Measurements from ENCODE around the gene STAT5A.

The STAT5A gene

DNA sequence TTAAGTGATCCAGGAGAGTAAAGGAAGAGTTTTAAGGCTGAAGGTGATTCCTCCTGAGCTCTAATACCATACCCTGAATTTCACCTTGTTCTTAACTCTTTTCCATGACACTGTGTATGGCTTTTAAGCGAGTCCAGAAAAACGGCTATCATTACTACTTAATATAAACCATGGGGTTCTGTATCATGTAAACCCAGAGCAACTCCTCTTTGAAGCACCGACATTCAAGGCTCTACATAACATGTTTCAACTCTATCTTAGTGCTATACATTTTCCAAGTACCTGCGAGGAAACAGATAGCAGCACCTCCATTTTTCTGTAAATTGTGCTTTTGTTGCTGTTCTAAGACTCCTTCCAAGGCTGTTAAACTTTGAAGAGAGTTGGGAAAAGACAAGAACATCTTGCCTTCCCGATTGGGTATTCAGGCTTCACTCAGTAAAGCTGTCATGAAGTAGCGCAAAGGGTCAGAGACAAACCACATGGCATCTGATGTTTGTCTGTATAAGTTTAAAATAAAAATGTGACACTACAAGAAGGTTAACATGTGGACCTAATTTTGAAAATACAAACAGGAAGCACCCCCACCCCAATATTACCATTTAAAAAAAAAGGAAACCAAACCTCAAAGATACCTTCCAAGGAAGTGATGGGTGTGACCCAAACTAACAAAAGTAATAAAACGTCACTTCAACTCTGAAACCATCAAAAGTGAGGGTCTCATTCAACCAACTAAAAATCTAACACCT lies 16.0 kb upstream of the STAT5A start:
- TF ChIP-seq CTCF (conservative IDR thresholded peaks at IDR 0.05; ENCODE audit: low read depth), result no peak
- DNase-seq (ENCODE audit: low spot score), result no peak
- ChIA-PET CTCF (interaction anchor here (1.1 kb wide), 1 partner anchor 15 kb away, joined by 4 read pairs; no protein-coding TSS in a partner anchor), POLR2A (ENCODE audit: low non-redundant PET) (no interaction called here)
- no peak overlapping the region for H3K27ac ChIP-seq

- POLR2A ChIA-PET (ENCODE audit: low non-redundant PET), result no interaction called here
- TF ChIP-seq CTCF (conservative IDR thresholded peaks at IDR 0.05; ENCODE audit: low read depth), result no peak
- CTCF ChIA-PET, result interaction anchor here (0.5 to 1.1 kb wide), 4 partner anchors 8 to 1599 kb away, joined by 3 to 4 read pairs (median 4); no protein-coding TSS in a partner anchor
- no peak overlapping the region for H3K27ac ChIP-seq
- no peak for DNase-seq (ENCODE audit: low spot score)
Measured at GRCh38 chr17:42273474-42274252, 14.6 kb upstream of the STAT5A start.

GRCh38 chr17:42274253-42274542 lies 14.1 kb upstream of the STAT5A start:
- DNase-seq (ENCODE audit: low spot score), result no peak
- no peak overlapping the region for H3K27ac ChIP-seq
- ChIA-PET CTCF (interaction anchor here (0.6 kb wide), 1 partner anchor 9 kb away, joined by 4 read pairs; no protein-coding TSS in a partner anchor), POLR2A (ENCODE audit: low non-redundant PET) (no interaction called here)
- no peak for TF ChIP-seq CTCF (conservative IDR thresholded peaks at IDR 0.05; ENCODE audit: low read depth)

DNA sequence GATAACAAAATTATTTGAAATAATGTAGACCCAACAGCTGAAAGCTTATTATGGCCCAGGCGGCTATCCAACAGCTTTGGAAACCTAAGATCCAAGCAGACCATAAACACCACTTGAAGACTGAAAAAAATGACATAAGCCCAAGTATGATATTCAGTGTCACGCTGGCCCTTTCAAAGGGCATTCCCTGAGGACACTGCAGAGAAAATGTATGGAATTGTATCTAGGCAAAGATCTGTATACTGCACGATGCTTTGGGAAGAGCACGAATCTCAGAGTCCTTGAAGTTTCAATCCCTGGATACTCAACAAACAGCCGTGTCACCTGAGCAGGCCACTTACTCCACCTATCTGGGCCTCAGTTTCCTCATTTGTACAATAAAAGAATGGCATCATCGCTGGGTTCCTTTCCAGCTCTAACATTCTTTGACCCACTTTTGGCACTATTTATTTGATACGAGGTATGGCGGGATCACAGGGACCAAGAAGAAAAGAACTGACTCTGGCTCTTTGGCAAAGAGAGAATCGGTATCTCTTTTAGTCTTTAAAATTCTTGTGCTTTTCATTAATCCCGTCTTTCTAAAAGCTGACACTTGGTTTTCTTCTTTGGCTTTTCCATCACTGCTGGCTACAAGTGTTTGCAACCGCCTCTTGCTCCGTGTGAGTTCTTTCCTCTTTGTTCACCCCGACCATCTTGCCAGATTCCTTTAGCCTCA lies 13.3 kb upstream of the STAT5A start:
- no peak for TF ChIP-seq CTCF (conservative IDR thresholded peaks at IDR 0.05; ENCODE audit: low read depth)
- DNase-seq (ENCODE audit: low spot score), result no peak
- H3K27ac ChIP-seq, result no peak overlapping the region
- POLR2A ChIA-PET (ENCODE audit: low non-redundant PET), result no interaction called here
- CTCF ChIA-PET, result interaction anchor here (0.6 to 1.0 kb wide), 4 partner anchors 9 to 251 kb away, joined by 3 to 6 read pairs (median 4); no protein-coding TSS in a partner anchor

DNA sequence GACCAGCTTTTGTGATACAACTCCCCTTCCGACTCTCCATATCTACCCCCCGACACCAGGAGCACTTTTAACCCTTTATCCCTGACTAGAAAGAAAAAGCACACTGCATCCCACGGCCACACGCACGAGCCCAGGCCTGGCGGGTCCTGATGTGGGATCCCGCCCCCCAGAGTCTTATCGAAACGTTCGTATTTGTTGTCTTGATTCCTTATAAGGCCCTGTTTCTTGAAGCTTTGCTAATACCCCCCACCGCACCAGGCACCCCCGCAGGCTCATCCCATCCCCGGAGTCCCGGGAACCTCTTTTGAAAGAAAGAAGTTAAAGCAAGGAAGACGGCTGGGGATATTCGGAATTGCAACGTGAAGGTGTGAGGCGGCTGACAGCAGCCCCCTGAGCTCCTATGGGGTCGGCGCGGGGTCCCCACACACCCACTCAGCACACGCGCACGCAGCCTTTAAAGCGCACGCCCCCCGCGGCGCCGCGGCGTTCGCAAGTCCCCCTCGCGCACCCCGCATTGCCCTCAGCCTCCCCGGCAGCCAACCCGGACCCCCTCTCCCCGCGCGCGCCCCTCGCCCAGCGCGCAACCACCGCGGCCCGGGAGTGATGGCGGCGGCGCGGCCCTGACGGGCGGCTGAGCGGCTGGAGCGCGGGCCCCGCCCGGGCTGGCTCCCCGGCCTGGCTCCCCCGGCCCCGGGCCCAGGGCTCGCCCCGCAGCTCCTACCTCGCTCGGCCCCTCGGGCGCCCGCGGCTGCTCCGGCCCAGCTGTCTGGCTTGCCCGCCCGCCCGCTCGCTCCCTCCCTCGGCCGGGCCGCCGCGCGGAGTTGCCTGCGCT lies 12.6 kb upstream of the STAT5A start:
- ChIA-PET CTCF (interaction anchor here (0.9 to 1.0 kb wide), 2 partner anchors 29 to 251 kb away, joined by 3 to 6 read pairs; no protein-coding TSS in a partner anchor), POLR2A (ENCODE audit: low non-redundant PET) (no interaction called here)
- DNase-seq (ENCODE audit: low spot score), result no peak
- no peak for TF ChIP-seq CTCF (conservative IDR thresholded peaks at IDR 0.05; ENCODE audit: low read depth)
- H3K27ac ChIP-seq, result peak overlapping the region; percentile 70

GRCh38 chr17:42276359-42276608 lies 12.0 kb upstream of the STAT5A start, which contains the start of gene STAT5B:
STAT5B (minus strand) TSS chr17:42276391; CDS start chr17:42232127, 44,264 bp downstream.
- POLR2A ChIA-PET (ENCODE audit: low non-redundant PET), result no interaction called here
- DNase-seq (ENCODE audit: low spot score), result peak; percentile 85
- H3K27ac ChIP-seq, result peak within 1 kb of the TSS; percentile 70
- no peak for TF ChIP-seq CTCF (conservative IDR thresholded peaks at IDR 0.05; ENCODE audit: low read depth)
- CTCF ChIA-PET, result no interaction called here

All from RWPE1 (cell line).